Natural killer cell (primary cell): ENCODE results near the gene KIT. TPM values are rescaled to one million over a fixed set of nuclear protein-coding genes. Genes with fewer than 3 reads are reported as not detected.
"Not testable (repeated sequence)": the region's sequence is repeated elsewhere in the genome, so short reads cannot be mapped to it uniquely, and the experiment has no call there.

ENCODE experiments used
- ATAC-seq, 3 donors: fragments of 150-1000 bp in 2 of 3; fragments of 200-7000 bp in 1 of 3; cut with Tn5 transposase; 1 replicate in 1 of 3; 2 replicates in 2 of 3; pipeline ENCODE4 v1.10.0; 2021; ENCODE audit warnings: mild to moderate bottlenecking in 2 of 3, moderate library complexity in 2 of 3
- DNase-seq, 2 donors: peaks; one replicate each; pipeline versions ENCODE4 v3.0.0 to v3.0.0-alpha.2; 2013 to 2021; ENCODE audit warnings: mixed read lengths in 1 of 2
- H3K27ac ChIP-seq: one replicate; pipeline ENCODE4 v1.5.1; 2013; ENCODE audit warnings: mild to moderate bottlenecking, low read length
- H3K27me3 ChIP-seq: one replicate; pipeline ENCODE4 v1.6.1; 2013; ENCODE audit warnings: low read length; ENCODE audit not compliant: control insufficient read depth, insufficient read depth
- H3K36me3 ChIP-seq: one replicate; pipeline ENCODE4 v1.6.1; 2013; ENCODE audit warnings: low read length; ENCODE audit not compliant: control insufficient read depth, insufficient read depth
- H3K4me1 ChIP-seq: one replicate; pipeline ENCODE4 v1.6.1; 2013; ENCODE audit warnings: low read length; ENCODE audit not compliant: control insufficient read depth, insufficient read depth
- H3K4me3 ChIP-seq: one replicate; pipeline ENCODE4 v1.5.1; 2013; ENCODE audit warnings: low read length
- H3K9me3 ChIP-seq: one replicate; pipeline ENCODE4 v1.6.1; 2013; ENCODE audit warnings: low read length; ENCODE audit not compliant: control insufficient read depth, insufficient read depth
- H3K27ac Mint-ChIP-seq, 2 donors: one replicate each; pipeline ENCODE4 v1.8.0; 2022; ENCODE audit warnings: mild to moderate bottlenecking in 2 of 2, mixed read lengths in 2 of 2, moderate library complexity in 1 of 2
- H3K27me3 Mint-ChIP-seq, 2 donors: one replicate each; pipeline ENCODE4 v1.8.0; 2022; ENCODE audit warnings: low read depth in 2 of 2, mixed read lengths in 2 of 2
- H3K36me3 Mint-ChIP-seq: one replicate; pipeline ENCODE4 v1.8.0; 2022; ENCODE audit warnings: mixed read lengths
- H3K4me1 Mint-ChIP-seq, 2 donors: one replicate each; pipeline ENCODE4 v1.8.0; 2022; ENCODE audit warnings: mixed read lengths in 2 of 2
- H3K4me3 Mint-ChIP-seq: one replicate; pipeline ENCODE4 v1.8.0; 2022; ENCODE audit warnings: mild to moderate bottlenecking, moderate library complexity, mixed read lengths
- H3K9me3 Mint-ChIP-seq, 2 donors: one replicate each; pipeline ENCODE4 v1.8.0; 2022; ENCODE audit warnings: mixed read lengths in 2 of 2
- CTCF ChIP-seq: fragments of 200-600 bp; IDR thresholded peaks from one replicate; pipeline ENCODE4 v1.8.0; 2022; ENCODE audit warnings: antibody characterized with exemption
- WGBS: methylation state at CpG from one replicate; pipeline ENCODE4 v1.1.7; 2013; ENCODE audit warnings: missing lambda C conversion rate; ENCODE audit not compliant: insufficient coverage; 5-methylcytosine and 5-hydroxymethylcytosine counted together
- intact Hi-C: fragments of 100-400 bp; cut with micrococcal nuclease; formaldehyde crosslinking; loops from one replicate; pipeline ENCODE4 v1.14.2; 2022
- total RNA-seq, 4 donors: library from RNA; stranded (reverse); fragments of 120-200 nt in 1 of 4; gene quantifications; one replicate each; pipeline versions ENCODE4 v1.2.3 to v1.2.4, GENCODE V29; 2013 to 2022

KIT gene
- total RNA-seq, 3 donors from 2014 or later (not counting 1 experiment from before 2014, with no cell fraction given), result 2.0 to 6.6 (median 3.2) TPM

- Mint-ChIP-seq H3K27me3 (peaks cover 3 to 8% of the 10 kb centered on the region in 2 donors), H3K36me3 (no peaks in the 10 kb centered on the region), H3K27ac (no peak overlapping the region), H3K9me3 (no peaks in the 10 kb centered on the region), H3K4me1 (peaks cover 9 to 10% of the 10 kb centered on the region in 2 donors), H3K4me3 (no peak overlapping the region)
- no peak for TF ChIP-seq CTCF
- H3K9me3 ChIP-seq, result no peaks in the 10 kb centered on the region
- intact Hi-C loops, result no loop called here
- no peak overlapping the region for H3K4me3 ChIP-seq
- ATAC-seq, result no peak
- 85% methylated on average over 3 of the region's 3 CpGs for WGBS
- no peaks in the 10 kb centered on the region for H3K36me3 ChIP-seq
- H3K4me1 ChIP-seq, result no peaks in the 10 kb centered on the region
- DNase-seq, result no peak
- H3K27me3 ChIP-seq, result no peaks in the 10 kb centered on the region
- no peak overlapping the region for H3K27ac ChIP-seq
Observed at GRCh38 chr4:54635318-54635717, 22.4 kb upstream of the KIT start.

GRCh38 chr4:54637325-54637724 lies 20.4 kb upstream of the KIT start:
- no peaks in the 10 kb centered on the region for H3K9me3 Mint-ChIP-seq
- no peaks in the 10 kb centered on the region for H3K27me3 Mint-ChIP-seq

GRCh38 chr4:54641101-54641500 lies 16.7 kb upstream of the KIT start:
- H3K27ac Mint-ChIP-seq, H3K36me3 Mint-ChIP-seq, H3K27ac ChIP-seq, H3K4me3 Mint-ChIP-seq, ATAC-seq, intact Hi-C loops, DNase-seq, H3K9me3 Mint-ChIP-seq, H3K9me3 ChIP-seq, H3K4me1 ChIP-seq, H3K27me3 ChIP-seq, H3K4me1 Mint-ChIP-seq, H3K4me3 ChIP-seq, H3K36me3 ChIP-seq, H3K27me3 Mint-ChIP-seq: not testable (repeated sequence)
- WGBS, result 93% methylated on average over 9 of the region's 9 CpGs

More at GRCh38 chr4:54637325-54637724, 20.4 kb upstream of the KIT start:
- Histone ChIP-seq H3K9me3 (no peaks in the 10 kb centered on the region), H3K27ac (no peak overlapping the region), H3K27me3 (no peaks in the 10 kb centered on the region), H3K36me3 (no peaks in the 10 kb centered on the region), H3K4me3 (no peak overlapping the region), H3K4me1 (no peaks in the 10 kb centered on the region)
- H3K36me3 Mint-ChIP-seq, result no peaks in the 10 kb centered on the region
- ATAC-seq (no peak), DNase-seq (no peak)
- H3K27ac Mint-ChIP-seq, result no peak overlapping the region
- 100% methylated on average over 2 of the region's 4 CpGs for whole genome bisulfite sequencing
- intact Hi-C loops, result no loop called here
- H3K4me3 Mint-ChIP-seq, result no peak overlapping the region
- no peak for TF ChIP-seq CTCF
- peaks cover 10 to 12% of the 10 kb centered on the region in 2 donors for H3K4me1 Mint-ChIP-seq

GRCh38 chr4:54643172-54643571 lies 14.6 kb upstream of the KIT start:
- no peak overlapping the region for H3K4me3 ChIP-seq
- ATAC-seq (no peak), DNase-seq (no peak)
- peaks cover 0 to 4% of the 10 kb centered on the region in 2 donors for H3K4me1 Mint-ChIP-seq
- no peaks in the 10 kb centered on the region for H3K27me3 ChIP-seq
- H3K9me3 ChIP-seq, result no peaks in the 10 kb centered on the region
- H3K27me3 Mint-ChIP-seq, result no peaks in the 10 kb centered on the region
- H3K27ac Mint-ChIP-seq, result no peak overlapping the region
- no peaks in the 10 kb centered on the region for H3K36me3 ChIP-seq
- no peak overlapping the region for H3K27ac ChIP-seq
- no peak for TF ChIP-seq CTCF
- H3K36me3 Mint-ChIP-seq, result no peaks in the 10 kb centered on the region
- no peaks in the 10 kb centered on the region for H3K9me3 Mint-ChIP-seq
- no peak overlapping the region for H3K4me3 Mint-ChIP-seq
- WGBS, result 89% methylated on average over 3 of the region's 5 CpGs
- no peaks in the 10 kb centered on the region for H3K4me1 ChIP-seq
- intact Hi-C loops, result no loop called here
